GM19025 (cell line): Measurements from ENCODE around the gene CYB5R2.
"Not testable (repeated sequence)": the region's sequence is repeated elsewhere in the genome, so short reads cannot be mapped to it uniquely, and the experiment has no call there.

ENCODE experiments used
- ATAC-seq: cut with Tn5 transposase; IDR thresholded peaks from one replicate; pipeline ENCODE4 v1.9.1; 2021; ENCODE audit warnings: mild to moderate bottlenecking, low read depth, moderate library complexity; ENCODE audit not compliant: unreplicated experiment

The CYB5R2 gene

DNA sequence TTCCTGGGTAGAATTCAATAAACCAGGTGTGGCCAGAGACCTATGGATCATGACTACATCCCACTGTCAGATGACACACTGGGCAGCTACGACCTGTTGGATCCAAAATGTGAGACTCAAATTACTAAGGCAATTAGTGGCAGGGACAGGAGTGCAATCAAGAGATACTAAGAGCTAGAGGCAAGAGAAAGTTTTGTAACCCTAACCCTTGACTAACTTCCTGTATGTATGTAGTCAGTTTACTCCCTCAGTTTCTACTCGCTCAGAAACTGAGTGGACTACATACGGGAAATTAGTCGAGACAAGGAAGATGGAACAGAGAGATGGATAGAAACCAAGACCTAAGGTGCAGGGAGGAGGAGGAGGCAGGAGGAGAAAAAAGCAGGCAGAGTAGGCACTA is 2.7 kb downstream of the CYB5R2 start:
- ATAC-seq: no peak

DNA sequence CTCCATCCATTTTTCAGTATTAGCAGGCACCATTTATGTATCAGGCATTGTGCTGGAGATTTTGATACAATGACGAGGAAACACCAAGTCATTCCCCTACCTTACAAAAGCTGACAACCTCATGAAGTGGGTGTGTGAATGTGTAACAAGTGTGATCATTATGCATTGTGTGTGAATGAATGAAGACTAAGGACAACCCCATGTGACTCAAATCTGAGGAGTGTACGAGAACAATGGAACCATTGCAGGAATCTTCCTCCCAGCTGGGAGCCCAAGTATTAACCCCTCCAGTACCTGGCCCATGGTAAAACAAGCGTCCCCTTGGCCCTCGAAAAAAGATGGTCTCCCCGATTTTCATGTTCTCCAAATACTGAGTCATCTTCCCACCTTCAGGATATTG is 4.4 kb downstream of the CYB5R2 start:
- ATAC-seq: no peak

DNA sequence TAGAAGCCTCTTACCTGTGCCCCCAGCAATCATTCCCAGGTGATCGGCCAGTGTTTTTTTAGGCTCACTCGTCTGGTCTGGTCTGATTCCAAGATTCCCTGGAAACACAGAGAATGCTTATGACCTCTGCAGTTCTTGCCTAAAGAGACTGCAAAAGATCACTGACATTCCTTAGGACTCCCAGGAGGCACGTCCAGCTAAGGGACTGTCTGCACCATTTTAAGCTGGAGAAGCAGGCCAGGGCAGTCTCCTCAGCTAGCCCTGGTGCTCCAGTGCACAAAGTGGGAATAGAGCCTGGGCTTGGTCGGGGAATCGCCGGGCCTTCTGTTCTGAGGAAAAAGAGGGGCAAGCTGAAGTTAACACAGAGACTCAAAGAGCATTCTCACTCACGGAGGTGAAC is 4.8 kb downstream of the CYB5R2 start:
- ATAC-seq: no peak

DNA sequence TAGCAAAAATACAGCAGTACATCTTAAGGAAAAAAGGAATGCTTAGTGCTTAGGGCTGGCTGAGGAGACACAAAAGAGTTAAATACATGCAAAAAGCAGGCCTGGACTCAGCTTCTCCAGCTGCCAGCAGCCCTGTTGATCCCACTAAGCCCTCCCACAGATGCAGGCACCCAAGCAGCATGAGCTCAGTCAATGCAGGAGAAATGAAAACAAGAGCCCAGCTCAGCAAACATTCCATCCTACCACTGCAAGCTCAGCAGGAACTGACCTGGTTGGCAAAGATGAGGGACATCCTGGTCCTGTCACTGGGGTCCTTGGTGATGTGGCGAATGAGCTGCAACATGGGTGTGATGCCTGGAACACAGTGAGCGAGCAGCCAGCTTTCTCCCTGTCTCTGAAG is 5.8 kb downstream of the CYB5R2 start:
- ATAC-seq: no peak

DNA sequence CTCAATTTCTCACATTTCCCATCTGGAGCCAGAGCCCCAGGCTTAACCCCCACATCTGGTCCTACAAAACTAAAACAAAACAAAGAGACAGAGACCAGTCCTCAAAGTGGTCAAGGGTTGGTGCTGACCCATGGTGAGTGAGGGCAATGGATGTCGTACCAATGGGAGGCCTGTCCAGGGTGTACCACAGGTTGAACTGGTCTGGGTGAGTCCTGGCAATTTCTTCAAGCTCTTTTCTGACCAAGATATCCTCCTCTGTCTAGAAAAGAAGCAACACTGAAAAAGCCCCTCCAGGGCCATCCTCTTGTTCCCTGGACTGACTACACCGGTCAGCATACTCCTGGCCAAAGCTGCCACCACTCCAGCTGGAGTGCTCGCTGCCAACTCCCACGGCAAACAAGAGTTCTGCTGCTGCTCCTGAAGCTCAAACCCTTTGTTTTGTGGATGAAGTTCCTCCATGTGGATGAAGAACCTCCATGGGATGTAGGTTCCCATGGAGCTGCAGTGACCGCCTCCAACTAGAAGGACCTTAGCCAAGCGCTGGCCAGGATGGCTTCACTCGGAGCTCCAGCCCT is 6.9 kb downstream of the CYB5R2 start:
- ATAC-seq: no peak

DNA sequence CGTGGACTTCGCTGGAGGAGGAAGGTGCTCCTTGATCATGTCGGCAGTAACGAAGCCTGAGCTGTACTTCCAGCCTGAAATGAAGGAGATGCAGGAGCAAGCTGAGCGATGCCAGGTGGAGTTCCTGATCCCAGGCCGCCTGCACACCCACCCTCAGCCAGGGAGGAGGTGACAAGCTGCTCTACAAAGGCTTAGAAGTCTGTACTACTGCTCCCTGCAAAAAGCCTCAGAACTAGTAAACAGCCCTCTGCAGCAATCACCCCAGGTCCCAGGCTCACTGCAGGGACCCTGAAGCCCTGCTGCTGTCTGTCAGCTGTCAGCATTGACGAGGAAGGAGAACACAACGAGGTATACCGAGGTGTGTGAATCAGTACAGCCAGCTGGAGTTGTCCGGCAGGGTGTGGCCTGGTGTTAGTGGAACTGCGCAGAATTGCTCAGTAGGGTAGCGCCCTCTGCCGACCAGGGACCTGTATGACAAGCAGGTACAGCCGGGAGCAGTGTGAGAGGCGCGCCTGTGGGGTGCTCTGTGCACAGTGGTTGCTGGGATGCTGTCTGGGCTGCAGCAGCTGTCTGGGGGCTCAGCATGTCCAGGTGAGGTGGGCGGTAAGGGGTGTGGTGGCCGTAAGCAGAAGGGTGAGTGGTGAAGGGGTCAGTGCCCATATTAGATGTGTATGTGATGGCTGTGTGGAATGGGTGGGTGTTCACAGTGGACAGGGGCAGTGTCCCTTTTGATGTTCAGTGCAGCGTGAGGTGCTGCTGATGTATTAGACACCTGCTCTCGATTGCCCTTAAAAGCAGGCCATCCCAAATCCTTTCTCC is 7.6 kb downstream of the CYB5R2 start:
- ATAC-seq: peak; percentile 99

DNA sequence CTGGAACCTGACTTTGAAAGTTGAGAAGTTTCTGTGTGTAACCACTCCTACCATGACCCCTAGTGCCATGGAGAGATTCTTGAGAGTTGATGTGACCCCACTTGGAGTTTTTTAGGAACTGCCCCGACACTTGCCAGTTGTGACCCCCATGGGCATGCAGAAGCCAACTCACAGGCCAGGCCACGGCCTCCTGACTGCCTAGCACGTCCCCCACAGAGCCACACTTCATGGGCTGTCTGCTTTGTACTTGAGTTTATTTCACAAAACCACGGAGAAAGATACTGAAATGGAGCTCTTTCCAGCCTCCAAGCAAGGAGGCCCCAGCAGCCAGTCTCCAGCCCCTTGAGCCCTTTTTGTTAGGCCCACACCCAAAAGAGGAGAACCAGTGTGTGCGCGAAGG is 8.4 kb downstream of the CYB5R2 start:
- ATAC-seq: no peak

DNA sequence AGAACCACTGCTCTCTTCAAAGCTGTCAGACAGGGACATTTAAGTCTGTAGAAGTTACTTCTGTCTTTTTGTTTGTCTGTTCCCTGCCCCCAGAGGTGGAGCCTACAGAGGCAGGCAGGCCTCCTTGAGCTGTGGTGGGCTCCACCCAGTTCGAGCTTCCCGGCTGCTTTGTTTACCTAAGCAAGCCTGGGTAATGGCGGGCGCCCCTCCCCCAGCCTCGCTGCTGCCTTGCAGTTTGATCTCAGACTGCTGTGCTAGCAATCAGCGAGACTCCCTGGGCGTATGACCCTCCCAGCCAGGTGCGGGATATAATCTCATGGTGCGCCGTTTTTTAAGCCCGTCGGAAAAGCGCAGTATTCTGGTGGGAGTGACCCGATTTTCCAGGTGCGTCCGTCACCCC is 9.8 kb downstream of the CYB5R2 start:
- not testable (repeated sequence) for ATAC-seq

DNA sequence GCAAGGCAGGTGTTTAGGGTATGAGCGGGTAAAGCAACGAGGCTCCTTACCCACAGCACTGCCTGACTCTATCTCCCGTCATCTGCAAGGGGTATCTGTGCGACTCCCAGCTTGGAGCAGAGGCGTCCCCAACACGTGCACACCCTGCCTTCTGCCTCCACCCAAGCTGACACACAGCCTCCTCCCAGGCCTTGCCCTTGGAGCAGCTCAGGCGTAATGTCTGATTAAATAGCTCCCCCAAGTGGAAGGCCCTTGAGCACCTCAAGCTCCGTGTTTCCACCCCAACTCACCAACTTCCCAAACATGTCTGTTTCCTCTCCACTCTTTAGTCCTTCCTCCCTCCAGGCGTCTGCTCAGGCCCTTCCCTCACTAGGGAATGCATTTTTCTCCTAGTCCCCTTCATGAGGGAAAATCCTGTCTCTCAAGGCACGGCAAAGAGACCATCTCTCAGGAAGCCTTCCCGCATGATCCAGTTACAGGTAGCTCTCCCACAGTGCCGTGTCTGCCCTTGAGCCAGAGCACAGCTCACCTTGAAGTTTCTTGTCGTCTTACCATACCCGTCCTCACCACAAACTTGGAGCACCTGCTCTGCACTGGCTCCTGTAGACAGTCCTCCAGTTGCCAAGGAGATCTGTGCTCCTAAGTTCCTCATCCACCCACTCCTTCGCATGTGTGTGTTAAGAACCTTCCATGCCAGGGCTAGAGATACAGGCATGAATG is 15.8 kb downstream of the CYB5R2 start:
- no peak for ATAC-seq

DNA sequence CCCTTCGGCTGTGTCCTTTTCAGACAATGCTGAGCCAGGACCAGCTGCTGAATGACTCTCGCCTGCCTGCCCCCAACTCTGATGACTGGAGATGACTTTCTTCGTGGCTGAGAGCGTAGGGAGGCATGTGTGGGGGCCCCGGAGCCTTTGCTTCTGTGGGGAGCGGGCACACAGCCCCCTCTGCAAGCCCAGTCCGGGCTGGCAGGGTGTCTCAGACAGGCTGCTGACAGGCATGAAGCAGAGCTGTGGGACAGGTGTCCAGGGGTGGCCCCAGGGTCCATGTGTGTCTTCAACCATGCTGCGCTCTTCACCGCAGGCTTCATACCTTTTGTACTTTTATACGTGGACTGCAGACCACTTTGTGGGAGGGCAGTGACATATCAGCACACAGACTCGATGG is 16.6 kb downstream of the CYB5R2 start:
- ATAC-seq: no peak

DNA sequence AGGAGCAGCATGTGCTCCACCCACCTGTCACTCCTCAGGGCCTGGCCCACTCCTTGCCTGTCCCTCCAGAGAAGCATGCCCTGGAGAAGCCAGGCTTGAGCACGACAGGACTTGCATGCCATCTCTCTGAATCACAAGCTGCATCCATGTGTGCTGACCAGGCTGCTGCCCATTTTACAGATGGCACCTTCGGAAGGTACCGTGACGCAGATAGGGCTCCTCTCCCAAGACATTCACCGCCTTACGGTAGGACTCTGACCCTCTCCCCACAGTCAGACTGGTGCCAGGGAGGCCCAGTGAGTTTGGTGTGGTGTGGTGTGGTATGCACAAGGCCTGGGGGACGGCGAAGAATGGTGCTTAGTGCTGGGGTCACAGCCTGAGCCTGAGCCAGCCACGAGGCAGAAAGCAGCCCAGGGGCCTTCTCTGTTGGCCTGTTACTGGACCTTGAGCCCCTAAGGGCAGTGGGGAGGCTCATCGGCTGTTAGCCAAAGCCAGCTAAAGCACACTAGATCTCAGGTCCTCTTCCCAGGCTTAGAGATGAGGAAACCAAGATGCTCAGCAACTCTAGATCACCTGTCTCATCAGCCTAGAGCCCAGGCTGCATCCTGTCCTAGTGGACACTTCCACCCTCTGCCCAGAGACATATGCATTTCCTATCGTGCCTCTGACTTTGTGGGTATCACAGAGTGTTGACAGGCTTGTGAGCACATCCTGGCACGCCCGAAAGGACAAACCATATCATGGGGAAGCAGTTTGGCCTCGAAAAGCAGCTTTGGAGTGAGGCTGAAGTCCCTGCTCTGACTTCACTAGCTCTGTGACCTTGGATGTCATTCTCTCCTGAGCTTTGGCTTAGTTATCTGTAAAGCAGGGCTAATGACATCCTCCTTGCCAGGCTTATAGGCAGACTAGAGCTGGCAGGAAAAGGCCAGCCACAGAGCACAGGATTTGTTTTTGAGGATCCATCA is 17.8 kb downstream of the CYB5R2 start:
- no peak for ATAC-seq

DNA sequence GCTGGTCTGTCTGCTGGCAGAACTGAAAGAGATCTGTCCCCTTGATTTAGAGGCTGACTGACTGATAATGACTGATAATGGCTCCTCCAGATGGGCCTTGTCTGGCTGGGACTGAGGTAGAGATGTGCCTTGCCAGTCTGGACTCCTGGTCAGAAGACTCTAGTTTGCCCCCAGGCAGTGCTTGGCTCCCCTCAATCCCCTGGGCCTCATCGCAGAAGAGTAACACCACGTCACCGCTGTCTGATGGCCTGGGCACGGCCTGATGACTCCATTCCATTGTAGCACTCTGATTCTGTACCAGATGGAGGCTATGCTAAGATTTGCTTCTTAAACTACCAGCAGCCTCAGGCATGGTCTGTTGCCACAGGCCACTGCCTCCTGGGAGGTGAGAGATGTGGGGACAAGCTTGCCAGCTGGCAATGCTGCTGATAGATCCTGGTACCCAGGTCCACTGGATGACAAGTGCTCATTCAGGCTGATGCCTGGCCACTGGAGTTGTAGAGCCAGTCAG is 19.1 kb downstream of the CYB5R2 start:
- no peak for ATAC-seq

DNA sequence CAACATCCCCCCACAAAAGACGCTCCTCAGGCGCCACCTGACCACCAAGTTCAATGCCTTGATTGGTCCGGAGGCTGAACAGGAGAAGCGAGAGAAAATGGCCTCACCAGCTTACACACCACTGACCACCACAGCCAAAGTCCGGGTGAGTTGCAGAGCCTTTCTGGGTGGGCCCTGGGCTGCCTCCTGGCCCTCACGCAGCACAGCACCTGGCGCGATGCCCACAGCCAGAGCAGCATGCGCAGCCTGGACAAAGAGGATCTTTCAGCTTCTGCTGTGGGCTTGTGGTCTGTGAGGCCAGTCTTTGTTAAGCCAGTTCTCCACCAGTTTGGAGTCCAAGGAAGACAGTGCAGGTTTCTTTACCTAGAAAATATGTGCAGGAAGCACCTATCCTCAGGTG is 21.6 kb downstream of the CYB5R2 start:
- ATAC-seq: no peak

DNA sequence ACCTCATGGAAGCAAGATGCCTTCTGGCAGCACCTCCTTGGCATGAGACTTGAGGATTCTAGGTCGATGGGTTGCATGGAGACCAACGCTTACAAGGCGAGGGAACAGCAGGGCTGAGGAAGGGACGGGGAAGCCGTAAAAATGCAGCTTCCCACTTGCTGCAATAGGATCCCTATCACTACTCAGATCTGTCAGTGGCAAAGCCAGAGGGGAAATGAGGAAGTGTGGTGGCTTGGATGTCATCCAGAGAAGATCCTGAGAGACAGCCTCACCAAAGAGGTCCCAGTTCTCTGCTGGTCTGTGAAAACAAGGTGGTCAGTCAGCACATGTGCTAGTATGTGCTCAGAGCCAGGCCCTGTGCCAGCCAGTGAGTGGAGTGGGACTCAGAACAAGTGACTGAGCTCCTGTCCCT is 22.2 kb downstream of the CYB5R2 start:
- ATAC-seq: no peak

DNA sequence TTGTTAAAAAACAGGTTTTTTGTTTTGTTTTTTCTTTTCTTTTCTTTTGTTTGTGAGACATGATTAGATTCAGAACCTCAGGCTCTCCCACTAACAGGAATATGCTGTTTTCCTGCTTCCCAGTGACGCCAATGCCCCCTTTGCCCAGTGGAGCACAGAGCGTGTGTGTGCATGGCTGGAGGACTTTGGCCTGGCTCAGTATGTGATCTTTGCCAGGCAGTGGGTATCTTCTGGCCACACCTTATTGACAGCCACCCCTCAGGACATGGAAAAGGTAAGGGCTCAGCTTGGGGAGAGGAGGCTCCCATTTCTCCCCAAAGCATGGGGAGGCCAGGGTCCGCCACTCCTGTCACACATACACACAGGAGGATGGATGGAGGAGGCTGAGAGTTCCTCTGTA is 25.0 kb downstream of the CYB5R2 start:
- no peak for ATAC-seq

DNA sequence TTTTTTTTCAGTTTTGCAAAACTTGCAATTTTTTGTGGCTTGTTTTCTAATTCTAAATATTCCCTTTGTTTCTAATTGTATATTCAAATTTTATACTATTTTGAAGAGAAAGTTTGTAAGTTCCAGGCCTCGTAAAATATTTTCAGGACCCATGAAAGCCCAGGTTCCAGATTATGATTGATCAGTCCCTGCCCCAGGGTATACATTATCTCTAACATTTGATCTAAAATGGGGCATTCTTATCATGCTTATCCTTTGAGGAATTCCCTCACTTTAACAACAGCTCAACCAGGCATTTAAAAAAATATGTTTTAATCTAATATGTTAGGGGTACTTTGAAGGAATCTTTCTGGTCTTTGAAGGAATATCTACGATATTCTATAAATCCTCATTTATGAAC is 26.4 kb downstream of the CYB5R2 start:
- no peak for ATAC-seq

DNA sequence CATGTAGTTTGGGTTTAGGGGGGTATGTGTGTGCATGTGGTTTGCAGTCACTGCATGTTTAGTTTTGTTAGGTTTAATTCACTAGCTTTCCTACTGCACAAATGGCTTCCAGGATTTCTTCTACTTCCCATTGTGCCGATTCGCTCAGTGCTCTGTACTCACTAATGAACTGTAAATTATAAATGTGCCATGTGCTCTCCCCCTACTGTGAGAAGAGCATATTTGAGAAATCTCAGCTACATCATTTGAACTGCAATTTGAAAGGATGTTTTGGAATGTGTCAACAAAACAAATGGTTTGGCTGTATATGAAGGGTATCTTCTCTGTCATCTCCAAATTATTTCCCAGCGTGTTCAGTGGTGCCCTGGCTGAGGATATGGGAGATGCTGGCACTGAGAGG is 28.1 kb downstream of the CYB5R2 start:
- no peak for ATAC-seq

DNA sequence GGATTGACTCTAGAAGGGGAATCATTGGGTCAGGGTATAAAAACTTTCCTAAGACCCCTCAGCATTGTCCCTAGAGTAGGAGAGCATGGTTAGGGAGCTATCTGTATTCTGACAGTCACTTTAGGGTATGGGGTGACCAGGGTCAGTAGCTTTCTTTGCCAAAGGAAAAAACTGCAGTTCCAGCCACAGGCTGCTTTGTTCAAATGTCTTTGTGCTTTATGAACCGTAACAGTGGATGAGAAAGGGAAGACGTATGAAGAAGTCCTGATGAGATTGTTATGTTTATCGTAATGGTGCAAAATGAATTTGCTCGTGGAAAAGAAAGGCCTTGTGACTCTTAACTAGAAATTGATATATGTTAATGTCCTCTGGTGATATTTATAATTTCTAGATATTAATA is 30.0 kb downstream of the CYB5R2 start:
- ATAC-seq: no peak

DNA sequence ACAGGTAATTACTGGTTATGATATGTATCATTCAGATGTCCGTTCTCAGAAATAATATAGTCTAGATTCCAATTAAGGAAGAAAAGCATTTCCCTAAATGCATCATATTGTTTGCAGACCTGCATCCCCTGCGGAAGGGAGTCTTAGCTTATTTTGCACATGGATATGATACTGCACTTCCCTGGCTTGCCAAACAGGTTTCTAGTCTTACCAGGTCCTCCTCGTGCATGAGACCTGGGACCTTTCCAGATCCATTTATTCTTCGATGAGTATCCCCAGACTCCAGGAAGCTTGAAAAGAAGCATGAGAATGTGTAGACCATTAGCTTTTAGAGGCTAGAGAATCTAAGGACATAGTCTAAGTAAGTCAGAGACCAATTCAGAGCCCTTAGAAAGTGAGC is 30.6 kb downstream of the CYB5R2 start:
- no peak for ATAC-seq

DNA sequence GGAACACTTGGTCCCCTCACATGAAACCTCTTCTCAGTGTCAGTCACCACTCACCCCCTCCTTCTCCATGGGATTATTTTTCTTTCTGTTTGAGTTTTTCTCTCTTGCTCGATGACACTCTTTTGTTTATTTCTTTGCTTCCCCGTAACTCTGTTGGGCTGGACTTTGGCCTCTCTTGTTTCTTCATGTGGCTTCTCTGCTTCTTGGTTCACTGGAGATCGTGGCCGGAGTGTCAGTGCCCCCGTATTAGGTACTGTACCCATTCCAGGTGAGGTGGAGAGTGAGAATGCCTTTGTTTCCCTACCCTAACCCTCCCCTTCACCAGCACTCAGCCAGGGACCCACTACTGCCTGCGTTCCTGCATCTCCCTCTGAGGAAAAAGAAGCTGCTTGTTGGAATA is 32.5 kb downstream of the CYB5R2 start:
- ATAC-seq: no peak
